Measurements from ENCODE around the gene MYZAP. TPM values are rescaled to one million over a fixed set of nuclear protein-coding genes. Genes with fewer than 3 reads are reported as not detected.
A peak's percentile ranks its signal among the peaks of the same experiment; 100 is the strongest.

Gene MYZAP
- total RNA-seq, 2 donors from 2014 or later: 12.9 to 21.3 TPM

DNA sequence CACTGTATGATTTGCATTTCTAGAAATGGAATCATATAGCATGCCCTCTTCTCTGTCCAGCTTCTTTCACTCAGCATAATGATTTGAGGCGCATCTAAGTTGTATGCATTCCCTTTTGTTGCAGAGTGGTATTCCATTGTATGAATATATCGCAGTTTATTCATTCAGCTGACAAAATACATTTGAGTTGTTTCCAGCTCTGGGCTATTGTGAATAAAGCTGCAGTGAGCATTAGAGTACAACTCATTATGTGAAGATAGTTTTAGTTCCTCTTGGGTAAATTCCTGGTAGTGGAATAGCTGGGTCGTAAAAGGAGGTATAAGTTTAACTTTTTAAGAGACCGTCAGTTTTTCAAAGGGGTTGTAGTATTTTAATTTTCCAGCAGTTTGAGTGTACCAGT lies 76.3 kb downstream of the MYZAP start:
- intact Hi-C loops (cut with DNase I, micrococcal nuclease): no loop called here
- ATAC-seq (peak; percentile 56), DNase-seq (no peak)

DNA sequence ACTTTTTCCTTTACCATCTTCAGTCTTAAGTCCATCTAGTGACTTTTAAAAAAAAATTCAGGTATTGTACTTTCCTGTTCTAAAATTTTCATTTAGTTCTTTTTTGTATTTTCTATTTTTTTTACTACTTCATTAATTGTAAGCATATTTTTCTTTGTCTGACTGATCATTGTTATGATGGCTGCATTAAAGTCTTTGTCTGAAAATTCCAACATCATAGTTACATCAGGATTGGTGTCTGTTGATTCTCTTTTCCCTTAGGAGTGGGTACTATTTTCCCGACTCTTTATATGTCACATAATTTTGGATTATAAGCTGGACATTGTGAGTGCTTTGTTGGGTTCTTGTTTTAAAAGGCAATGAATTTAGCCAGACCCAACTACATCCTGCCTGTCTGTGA lies 79.9 kb downstream of the MYZAP start:
- DNase-seq (no peak), ATAC-seq (no peak)
- intact Hi-C loops (cut with DNase I, micrococcal nuclease): loop anchor here in 1 of 2 donors (10.0 kb wide), 1 partner anchor 193 kb away; no protein-coding TSS in a partner anchor

DNA sequence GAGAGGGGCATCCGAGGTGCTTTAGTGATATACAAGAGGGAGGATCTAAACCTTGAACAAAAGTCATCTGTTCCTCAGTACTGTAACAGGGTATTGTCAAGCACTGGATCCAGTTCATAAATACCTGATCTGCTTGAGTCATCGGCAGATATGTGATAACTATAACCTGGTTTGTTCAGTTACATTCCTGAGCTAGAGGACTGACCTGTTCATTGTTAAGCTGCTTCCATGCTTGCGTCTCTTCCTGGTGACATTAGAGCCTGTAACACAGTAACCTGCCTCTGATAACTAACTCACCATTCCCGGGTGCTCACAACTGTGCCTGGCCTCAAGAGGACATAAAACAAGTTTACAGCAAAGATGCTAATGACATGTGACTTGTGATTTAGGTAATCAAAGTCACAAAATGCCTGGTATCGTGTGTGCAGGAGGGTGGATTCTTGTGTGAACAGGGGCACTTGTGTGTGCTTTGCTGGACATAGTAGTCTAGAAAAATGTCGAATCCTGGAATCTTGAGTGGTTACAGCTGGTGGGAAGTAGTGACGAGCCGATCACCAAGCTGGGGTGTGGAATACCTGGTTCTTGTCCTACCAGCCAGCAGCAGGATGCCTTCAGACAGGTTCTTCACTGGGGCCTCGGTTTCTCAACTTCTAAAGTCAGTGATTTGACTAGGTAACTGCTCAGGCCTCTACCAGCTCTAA lies 83.9 kb downstream of the MYZAP start:
- DNase-seq (no peak), ATAC-seq (no peak)
- intact Hi-C loops (cut with DNase I, micrococcal nuclease): loop anchor here in 1 of 2 donors (10.0 kb wide), 1 partner anchor 189 kb away; no protein-coding TSS in a partner anchor

DNA sequence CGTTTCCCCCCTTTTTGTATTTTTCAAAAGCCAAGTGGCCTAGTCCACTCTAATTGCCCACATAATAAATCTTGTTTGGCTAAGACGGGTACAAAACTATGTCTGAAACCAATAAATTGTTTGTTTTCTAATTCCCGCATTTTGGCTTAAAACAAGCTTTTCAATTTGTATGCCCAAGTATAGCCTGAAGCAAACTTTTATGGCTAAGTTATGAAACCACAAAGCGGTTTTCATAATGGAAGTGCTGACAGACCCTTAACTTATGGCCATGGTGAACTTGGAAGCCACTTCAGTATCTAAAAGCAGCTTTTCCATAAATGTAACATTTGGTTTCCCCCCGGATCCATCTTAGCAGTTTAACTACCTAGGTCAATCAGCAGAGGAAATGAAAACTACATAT lies 84.9 kb downstream of the MYZAP start:
- intact Hi-C loops (cut with DNase I, micrococcal nuclease): loop anchor here in 1 of 2 donors (10.0 kb wide), 1 partner anchor 188 kb away; no protein-coding TSS in a partner anchor
- no peak for ATAC-seq
- no peak for DNase-seq

DNA sequence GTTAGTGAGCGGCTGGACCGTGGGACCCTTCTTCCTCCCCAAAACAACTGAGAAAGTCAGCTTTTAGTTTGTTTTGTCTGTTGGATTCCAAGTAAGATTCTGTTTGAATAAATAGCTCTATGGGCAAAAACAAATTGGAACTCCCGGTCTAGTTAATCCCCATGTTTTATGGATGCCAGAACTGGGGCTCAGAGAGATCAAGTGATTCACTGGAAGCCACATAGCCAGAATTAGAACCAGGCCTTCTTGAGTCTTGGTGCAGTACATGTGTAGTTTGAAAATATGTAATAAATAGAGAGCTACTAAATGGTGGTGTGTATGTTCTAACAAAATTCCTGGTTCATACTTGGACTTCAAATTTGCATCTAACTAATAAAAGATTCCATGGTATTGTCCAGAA lies 85.5 kb downstream of the MYZAP start:
- ATAC-seq (no peak), DNase-seq (no peak)
- intact Hi-C loops (cut with DNase I, micrococcal nuclease): loop anchor here in 1 of 2 donors (10.0 kb wide), 1 partner anchor 188 kb away; no protein-coding TSS in a partner anchor

DNA sequence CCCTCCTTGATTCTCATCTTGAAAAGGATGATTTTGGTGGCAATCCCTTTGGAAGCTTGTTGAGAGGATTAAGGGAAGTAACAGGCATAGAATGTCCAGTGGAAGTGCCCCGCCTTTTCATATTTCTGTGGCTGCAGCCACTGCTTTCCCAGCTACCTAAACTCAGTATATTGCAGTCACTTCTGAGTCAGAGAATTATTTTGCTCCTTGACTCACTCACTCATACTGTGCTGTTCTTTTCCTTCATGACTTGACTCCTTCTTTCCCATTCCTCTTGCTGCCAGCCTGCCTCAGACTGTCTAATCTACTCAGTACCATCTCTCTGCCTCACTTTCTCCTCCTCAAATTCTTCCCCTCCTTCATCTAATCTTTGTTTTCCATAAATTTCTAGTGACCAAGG lies 88.3 kb downstream of the MYZAP start:
- DNase-seq (no peak), ATAC-seq (peak; percentile 55)
- intact Hi-C loops (cut with DNase I, micrococcal nuclease): no loop called here

DNA sequence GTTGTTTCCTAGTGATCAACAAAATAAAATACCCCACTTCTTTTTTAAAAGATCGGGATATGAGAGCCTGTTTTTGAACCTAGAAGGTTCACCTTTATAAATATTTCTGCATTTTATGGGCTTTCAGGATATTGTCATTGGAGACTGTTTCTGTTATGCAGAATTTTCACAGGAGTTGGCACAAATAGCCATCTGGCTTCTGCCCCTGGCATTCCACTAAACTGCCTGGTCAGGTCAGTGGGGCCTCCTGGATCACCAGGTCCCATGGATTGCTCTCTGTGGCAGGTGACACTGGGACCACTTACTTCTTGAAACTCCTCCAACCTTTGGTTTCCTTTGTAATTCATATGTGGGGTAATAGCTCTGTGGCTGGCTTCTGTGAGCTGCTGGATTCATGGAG lies 89.3 kb downstream of the MYZAP start:
- intact Hi-C loops (cut with DNase I, micrococcal nuclease): no loop called here
- no peak for ATAC-seq
- no peak for DNase-seq

DNA sequence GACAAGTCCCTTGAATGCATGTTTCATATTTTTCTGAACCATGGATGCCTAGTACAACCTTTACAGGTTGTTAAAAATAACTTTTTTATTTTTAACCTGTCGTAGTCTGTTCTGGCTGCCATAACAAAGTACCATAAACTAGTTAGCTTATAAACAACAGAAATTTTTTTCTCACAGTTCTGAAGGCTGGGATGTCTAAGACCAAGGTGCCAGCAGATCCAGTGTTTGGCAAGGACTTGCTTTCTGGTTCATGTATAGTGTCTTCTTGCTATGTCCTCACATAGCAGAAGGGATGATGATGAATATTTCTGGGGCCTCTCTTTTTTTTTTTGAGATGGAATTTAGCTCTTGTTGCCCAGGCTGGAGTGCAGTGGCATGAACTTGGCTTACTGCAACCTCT lies 91.8 kb downstream of the MYZAP start:
- ATAC-seq (no peak), DNase-seq (peak in 1 of 2 donors; percentile 33)
- intact Hi-C loops (cut with DNase I, micrococcal nuclease): no loop called here

DNA sequence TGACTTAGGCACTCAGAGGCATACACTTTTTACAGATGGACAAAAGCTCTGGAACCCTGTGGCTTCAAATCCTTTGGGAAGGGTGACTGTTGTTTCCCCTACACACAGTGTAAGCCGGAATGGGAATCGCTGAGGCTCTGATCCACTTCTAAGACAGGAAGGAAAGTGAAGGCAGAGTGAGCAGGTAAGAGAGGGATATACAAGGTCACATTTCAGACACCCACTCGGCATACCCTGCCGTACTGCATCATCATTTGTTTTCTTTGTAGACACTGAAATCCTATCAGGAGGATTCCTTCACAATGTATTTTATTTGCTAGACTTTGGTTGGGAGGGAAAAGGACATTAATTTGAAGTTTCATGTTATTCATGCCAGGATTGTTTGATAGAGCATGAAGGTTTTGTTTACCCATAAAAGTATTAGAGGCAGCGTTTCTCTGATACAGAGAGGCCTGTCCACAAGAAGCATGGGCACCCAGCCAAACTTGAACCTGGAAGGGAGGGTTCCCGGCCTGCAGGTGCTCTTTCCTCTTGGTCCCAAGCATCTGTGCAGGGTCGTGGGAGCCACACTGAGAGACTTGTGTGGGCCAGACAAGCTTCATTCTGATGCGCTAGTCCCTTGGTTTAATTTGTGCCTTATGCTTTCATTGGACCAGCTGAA lies 92.9 kb downstream of the MYZAP start:
- intact Hi-C loops (cut with DNase I, micrococcal nuclease): no loop called here
- ATAC-seq (no peak), DNase-seq (no peak)

DNA sequence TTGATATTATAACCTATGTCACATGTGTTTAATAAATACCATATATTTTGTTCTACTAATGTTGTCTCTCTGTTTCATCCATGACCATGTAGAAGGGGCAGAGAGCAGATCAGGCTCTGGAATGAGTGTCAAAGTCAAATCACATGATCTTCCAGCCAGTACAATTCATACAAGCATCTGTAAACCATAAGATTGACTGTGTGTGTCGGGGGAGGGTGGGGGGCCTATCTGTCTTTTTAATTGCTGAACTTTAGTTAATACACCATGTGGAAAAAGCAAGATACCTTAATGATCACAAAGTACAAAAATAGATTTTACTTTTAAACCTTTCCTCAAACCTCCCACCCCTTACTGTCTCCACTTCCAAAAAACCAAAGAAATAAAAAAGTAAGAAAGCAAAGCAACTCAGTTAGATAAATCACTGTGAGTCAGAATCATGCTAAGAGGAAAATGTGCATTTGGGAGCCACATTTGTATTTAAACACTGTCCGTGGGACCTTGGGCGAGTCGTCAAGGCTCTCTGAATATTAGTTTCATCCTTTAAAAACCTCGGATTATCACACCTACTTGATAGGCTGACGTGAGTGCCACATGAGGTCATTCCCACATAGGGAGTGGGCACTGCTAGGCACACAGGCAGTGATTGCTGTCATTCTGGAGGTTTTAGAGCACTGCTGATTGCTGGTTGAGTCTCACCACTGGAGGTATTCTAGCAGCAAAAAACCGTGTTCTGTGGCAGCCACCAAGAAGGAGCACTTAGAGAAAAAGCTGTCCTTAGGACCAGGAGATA lies 93.8 kb downstream of the MYZAP start:
- no peak for DNase-seq
- ATAC-seq: no peak
- intact Hi-C loops (cut with DNase I, micrococcal nuclease): no loop called here

DNA sequence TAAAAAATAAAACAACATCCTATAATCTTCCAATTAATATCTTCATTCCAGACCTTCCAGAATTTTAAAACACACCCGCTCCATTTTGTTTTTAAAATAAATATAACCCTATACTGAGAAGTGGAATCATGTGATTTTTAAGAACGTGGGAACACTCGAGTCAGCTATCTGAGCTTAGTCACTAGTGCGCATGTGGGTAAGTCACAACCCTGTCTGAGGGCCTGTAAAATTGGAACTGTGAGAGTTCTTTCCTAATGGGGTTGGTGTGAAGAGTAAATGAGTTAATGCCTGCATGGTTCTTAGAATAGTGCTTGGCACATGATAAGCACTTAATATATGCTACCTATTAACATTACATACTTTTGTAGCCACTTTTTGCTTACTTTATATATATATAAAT lies 95.0 kb downstream of the MYZAP start:
- ATAC-seq (no peak), DNase-seq (no peak)
- intact Hi-C loops (cut with DNase I, micrococcal nuclease): no loop called here

DNA sequence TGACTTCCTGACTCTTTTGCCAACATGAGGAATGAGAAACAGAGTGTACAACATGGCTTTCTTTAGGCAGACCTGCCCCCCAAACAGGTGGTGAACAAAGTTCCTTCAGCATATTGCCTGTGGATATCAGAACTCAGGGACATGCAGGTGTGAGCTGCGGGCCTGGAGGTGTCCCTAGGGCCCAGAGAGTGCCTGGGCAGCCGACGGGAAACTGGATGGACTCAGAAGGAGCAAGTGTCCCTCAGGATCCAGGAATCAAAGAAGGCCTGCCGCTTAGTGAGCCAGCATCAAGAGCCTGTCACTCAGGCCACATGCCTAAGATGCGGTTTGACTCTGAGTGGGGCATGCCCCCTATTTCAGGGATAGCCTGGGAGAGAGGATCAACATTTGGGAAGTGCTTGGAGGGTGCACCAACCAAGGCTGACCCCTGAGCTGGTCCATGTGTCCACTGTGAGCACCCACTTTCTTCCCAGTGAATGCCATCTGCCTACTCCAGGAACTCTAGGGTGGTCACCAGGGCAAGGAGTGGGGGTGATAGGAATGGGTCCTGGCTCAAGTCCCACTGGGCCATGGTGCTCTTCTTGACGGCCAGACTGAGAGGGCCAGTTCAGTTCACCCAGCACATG lies 98.8 kb downstream of the MYZAP start:
- intact Hi-C loops (cut with DNase I, micrococcal nuclease): no loop called here
- no peak for DNase-seq
- no peak for ATAC-seq

DNA sequence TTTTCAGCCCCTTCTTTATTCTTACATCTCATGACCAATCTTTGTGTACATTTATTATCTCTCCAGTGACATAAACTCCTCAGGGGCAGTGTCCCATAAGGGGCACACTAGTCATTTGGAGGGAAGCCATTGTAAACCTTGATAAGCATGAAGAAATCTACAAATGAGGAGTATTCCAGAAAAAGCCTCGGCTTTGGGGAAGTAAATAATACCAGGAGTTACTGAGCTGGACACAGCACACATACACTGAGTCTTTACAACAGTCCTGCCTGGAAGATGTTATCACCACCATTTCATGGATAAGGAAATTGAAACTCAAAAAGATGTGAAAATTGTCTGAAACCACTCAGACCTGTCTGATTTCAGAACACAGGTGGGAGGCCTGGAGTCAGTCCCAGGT lies 99.4 kb downstream of the MYZAP start:
- DNase-seq: no peak
- no peak for ATAC-seq
- intact Hi-C loops (cut with DNase I, micrococcal nuclease): no loop called here

DNA sequence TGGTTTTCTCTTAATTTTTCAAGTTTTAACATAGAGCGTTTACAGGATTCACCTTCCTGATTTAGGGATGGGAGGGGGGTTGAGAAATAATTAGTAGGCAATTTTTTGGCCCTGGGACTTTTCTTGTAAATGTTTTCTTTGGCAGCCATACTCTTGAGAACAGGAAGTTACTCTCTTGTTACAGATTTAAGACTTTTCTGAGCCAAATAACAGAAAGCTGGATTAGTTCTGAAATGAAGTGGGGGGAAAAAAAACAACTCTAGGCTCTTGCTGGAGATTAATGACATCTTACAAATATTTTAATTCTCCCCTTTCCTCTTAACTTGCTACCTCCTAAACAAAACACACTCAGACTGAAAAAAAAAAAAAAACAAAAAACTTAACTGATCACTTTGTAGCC lies 101.0 kb downstream of the MYZAP start:
- ATAC-seq (no peak), DNase-seq (no peak)
- intact Hi-C loops (cut with DNase I, micrococcal nuclease): no loop called here

DNA sequence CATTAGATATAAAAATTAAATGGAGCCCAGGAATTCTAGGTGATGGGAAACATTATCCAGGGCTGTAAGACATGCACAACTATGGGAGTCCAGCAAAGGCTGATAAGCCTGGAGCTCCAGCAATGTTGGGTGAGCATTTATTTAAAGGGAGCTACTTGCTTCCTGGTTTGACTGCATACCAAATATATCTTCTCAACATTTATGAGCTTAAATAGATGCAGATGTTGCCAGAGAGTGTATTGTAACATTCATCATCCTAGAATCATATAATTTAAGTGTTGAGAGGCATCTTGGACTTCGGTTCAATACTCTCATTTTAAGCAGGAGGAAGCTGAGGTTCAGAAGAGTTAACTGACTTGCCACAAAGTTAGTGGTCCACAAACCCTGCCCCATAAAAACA lies 102.6 kb downstream of the MYZAP start:
- no peak for ATAC-seq
- no peak for DNase-seq
- intact Hi-C loops (cut with DNase I, micrococcal nuclease): no loop called here

DNA sequence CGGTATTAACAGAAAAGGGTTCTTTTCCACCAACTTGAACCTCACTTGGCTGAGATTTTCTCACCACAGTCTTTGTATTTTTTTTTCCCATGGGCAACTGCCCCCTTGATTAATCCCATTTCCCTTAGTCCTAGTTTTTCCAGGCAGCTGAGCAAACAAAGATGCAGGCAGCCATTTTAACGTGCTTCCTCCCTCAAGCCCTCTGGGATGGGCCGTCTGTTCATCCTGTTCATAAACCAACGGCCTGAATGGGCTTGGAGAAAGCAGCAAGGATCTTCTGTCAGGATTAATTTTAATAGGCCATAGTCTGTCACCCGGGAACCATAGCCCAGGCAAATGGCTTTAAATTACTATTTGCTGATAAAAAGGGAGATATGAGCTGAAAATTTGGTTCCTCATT lies 104.4 kb downstream of the MYZAP start:
- DNase-seq (no peak), ATAC-seq (no peak)
- intact Hi-C loops (cut with DNase I, micrococcal nuclease): no loop called here

DNA sequence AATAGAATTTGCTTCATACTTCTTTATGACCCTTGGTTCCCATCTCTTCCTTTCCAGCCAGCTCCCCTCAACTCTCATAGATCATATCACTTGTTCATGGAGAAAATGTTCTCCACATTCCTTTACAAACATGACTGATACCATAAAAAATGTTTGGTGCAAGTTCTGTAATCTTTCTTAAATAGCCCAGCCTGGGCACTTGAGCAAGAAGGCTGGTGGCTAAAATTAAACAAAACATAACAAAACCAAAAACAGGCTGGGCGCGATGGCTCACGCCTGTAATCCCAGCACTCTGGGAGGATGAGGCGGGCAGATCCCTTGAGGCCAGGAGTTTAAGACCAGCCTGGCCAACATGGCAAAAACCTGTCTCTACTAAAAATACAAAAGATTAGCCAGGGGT lies 105.9 kb downstream of the MYZAP start:
- ATAC-seq (no peak), DNase-seq (no peak)
- intact Hi-C loops (cut with DNase I, micrococcal nuclease): no loop called here

DNA sequence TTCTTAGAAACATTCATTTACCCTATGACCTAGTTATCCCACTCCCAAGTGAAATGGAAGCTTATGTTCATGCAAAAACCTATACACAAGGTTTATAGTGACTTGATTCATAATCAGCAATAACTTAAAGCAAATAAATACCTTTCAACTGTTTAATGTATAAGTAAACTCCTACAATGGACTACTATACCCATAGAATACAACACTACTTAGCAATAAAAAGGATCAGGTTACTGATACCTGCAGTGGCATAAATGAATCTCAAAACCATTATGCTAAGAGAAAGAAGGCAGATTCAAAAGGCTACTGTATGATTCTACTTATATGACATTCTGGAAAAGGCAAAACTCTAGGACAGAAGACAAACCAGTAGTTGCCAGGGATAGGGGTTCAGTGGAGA lies 106.5 kb downstream of the MYZAP start:
- ATAC-seq (no peak), DNase-seq (no peak)
- intact Hi-C loops (cut with DNase I, micrococcal nuclease): no loop called here

DNA sequence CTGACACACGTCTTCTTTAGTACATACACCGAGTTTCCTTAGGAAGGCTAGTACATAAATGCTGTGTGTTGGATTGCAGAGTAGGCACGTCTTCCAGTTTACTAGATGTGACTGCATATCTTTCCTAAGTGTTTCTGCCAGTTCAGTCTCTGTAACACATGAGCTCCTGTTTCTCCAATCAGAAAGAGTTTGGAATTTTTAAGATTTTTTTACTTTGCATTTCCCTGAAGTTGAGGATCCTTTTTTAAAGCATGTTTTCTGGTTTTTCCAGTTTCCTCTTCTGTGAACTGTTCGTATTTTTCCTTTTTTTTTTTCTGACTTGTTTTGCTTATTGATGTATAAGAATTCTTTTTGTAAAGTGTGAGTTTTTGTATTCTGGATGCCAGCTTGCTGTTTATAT lies 107.3 kb downstream of the MYZAP start:
- ATAC-seq (no peak), DNase-seq (no peak)
- intact Hi-C loops (cut with DNase I, micrococcal nuclease): no loop called here

All from left colon (tissue), 2 donors.